ENCODE results near the gene TAGLN2.

Gene TAGLN2

GRCh38 chr1:159934136-159935039, 9.1 kb upstream of the TAGLN2 start:
- no peak for DNase-seq

DNA sequence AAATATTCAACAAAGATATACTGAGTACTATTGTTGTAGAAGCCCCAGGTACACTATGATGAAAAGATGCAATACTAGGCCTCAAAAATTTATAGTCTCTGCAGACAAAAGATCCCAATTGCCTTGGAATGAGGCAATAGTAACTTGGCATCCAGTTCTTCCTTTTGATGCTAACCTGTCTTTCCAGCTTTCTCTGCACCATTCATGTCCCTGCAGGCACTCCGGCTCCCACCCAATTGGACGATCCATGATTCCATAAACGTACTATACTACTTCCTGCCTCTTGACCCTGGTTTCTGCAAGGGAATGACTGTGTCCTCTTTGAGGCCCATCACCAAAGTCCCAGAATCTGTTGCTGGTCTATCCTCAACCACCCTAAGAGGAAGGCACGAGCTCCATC, 8.0 kb upstream of the TAGLN2 start:
- DNase-seq, result no peak

DNA sequence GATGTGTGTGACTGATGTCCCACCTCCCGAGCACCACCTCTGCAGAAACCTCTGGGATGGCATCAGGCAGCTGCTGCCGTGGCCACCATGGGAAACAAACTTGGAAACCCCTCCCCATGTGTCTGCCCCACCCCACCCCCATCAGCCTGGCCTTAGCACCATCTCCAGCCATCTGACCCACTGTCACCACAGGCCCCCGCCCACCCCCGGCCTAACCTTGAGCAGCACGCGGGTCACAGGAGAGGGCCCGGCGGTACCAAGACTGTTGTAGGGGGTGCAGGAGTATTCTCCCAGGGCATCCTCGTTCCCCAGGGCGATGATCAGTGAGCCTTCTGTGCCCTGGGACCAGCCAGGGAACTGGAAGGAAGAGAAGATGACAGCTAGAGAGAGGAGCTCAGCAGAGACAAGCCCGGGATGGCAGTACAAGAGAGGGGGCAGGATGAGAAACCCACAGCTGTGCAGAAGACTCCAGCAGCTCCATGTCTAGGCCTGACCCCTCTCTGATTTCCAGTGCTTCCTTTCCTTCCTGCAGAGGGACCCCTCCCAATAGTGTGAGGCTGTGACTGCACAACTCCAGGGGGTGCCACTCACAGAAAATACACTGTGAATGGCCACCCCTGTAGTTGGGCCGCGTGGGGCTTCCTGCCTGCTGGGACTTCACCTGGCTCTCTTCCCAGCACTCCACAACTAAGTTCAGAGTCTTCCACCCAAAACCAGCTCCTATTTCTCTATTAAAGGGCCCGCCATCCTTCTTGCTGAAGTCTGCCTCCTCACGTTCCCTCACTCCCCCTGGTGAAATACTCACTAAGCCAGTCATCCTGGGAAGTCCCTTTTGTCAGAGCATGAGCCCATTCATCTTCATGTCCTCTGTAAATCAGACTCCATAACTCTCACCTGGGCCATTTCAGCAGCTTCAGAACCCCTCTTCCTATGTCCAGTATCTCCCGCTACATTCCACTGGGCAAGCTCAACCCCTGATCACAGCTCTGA, 7.3 kb upstream of the TAGLN2 start:
- no peak for DNase-seq

- DNase-seq, result no peak
These were observed 6.5 kb upstream of the TAGLN2 start for GRCh38 chr1:159931795-159932173.

- no peak for DNase-seq
These were observed 5.9 kb upstream of the TAGLN2 start for GRCh38 chr1:159931101-159931794.

DNA sequence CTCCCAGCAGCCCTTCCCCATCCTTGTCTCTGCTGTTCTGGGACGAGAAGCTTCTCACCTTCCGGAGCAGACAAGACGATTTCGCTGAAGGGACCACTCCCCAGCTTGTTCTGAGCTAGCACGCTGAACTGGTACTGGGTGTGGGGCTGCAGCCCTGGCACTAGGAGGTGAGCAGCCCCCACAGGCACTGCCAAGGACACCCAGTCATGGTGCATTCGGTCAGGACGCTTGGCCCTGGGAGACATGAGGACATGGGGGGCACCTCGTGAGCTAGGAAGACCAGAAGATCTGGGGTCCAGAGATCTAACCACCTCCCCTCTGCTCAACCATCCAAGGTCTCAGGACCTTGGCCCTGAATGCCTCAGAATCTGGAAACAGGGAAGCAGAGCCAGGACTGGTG, 5.3 kb upstream of the TAGLN2 start:
- DNase-seq, result no peak

GRCh38 chr1:159930216-159930615, 4.9 kb upstream of the TAGLN2 start:
- DNase-seq, result no peak

GRCh38 chr1:159929155-159930051, 4.1 kb upstream of the TAGLN2 start:
- no peak for DNase-seq

- no peak for DNase-seq
These were observed 3.3 kb upstream of the TAGLN2 start for GRCh38 chr1:159928491-159929050.

DNA sequence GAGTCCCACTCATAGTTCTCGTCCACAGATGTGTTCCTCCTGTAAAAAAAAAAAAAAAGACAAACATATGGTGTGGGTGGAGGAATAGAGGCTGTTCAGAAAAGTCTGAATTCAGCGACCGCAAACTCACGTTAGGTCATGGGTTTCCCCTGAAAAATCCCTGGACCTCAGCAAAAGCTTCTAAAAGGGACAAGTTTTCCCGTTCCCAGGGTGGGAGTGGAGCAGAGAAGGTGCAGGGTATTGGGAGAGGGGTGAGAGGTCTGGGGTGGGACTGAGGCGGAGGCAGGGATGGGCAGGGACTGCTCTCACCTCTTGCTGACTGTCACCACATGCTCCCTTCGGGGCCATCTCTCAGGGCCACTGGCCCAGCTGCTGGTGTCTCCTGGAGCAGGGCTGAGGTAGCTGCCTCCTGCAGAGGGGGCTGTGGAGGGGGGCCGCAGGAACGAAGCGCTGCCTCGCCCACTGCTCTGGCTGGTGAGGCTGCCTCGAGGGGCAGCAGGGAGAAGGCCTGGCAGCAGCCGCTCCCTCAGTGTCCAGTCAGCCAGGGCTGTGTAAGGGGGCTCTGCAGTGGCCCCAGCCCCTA, 2.6 kb upstream of the TAGLN2 start:
- no peak for DNase-seq

DNA sequence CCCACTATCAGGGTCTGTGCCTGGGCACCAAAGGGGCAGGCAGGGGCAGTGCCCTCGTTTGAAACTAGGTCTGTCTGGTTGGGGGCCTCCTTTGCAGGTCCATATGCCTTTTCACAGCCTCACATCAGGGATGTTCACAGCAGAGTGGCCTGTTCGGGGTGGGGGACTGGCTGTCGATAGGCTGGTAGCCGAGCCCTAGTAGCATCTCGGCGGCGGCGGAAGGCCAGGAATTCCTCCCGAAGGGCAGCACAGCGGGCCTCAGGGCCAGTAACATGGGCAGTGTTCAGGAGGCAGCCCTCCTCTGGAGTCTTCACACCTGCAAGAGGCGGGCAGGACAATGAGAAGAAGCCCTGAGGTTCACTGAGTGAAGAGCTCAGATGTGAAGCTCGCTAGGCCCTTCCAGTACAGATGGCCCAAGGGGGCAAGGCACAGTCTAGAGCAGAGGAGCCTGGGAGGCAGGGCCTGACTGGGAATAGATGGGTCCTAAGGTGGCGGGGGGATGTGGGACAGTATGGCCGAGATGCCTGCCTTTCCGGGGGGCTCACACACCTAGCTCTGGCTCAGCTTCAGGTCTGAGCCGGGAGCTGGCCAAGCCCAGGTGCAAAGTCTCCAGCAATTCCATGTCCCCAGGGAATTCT, 2.0 kb upstream of the TAGLN2 start:
- DNase-seq, result no peak

DNA sequence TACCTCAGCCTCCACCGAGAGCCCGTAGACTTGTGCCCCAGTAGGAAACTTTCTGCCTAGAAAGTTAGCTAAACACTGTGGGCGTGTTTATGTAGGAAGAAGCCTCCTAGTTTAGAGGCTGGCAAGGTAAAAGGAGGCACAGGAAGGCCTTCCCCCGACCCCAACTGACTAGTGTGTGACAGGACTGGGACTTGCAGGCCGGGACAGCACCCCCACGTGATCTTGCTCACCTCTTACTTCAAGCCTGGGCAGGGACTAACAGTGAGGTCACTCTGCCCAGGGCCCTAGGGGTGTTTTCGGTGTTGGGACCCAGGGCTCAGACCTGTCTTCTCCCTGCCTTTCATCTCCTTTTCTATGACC, 392 bp upstream of the TAGLN2 start:
- DNase-seq, result no peak

GRCh38 chr1:159924025-159924790, 1.1 kb downstream of the TAGLN2 start:
- peak; percentile 85 to 86 for DNase-seq

DNA sequence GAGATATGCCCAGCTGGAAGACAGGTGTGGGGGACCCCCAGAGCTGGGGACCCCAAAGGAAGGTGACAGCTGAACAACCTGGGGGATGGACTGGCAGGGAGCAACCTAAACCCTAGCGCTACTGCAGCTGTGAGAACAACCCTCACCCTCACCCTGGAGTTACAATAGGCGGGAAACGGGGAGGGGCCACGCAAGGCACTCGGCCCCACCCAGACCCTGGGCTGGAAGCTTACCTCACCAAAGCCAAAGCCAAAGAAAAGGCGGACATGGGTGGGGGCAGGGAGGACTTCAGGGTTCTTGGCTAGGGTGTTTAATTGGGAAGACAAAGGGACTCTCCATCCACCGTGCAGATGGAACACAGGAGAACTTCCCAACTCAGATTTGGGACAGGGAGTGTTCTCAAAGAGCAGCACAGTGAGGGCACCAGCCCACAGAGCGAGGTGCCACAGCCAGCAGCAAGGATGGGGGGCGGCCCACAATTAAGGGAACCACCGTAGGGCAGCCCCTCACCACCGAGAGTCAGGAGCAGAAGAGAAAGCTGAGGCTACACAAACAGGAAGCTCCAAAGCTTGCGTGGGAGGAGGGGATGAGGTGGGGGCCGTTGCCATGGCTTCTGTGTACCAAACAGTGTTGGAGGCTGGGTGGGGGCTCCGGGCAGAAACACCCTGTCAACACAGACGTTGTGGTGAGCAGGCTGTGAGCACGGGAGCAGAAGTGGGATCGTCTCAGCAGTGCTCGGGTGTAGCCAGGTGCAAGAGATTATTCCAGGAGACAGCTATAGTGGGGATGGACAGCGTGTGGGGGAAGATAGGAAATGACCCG, 1.9 kb downstream of the TAGLN2 start:
- DNase-seq, result peak; percentile 96 to 98

GRCh38 chr1:159922511-159923202, 2.6 kb downstream of the TAGLN2 start:
- no peak for DNase-seq

DNA sequence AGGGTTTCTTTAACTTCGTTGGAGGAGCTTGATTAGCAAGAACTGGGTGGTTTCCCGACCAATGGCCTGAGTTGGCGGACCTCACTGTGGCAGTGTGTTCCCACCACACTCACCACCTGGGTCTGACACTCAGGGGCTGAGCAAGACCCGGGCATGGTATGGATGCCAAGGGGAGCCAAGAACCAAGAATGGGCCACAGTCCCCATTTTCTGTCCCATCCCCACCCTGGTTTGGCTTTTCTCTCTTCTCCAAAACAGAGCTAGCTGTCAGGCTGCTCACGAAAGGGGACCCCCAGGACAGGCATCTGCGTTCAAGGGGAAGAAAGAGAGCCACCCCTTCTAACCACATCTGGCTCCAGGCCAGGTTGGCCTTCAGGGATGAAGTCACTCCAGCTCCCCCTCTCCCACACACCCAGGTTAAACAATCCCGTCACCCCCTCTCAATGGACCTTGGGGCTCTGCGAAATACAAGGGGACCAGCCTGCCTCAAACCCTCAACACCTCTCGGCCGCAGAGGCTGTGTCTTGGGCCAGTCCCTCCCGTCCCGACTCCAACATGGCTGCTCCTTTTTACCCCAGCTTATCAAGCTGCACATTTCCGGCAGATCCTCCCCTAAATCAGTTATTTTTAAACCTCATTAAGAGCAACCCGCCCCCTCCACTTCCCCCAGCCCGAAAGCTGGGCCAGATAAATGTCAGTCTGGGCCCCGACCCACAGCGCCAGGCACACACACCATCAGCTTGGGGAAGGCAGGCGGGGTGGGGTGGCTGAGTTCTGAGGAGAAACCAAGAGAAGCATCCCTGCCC, 3.4 kb downstream of the TAGLN2 start:
- DNase-seq, result peak; percentile 76 to 80

- peak; percentile 56 to 67 for DNase-seq
These were observed 4.1 kb downstream of the TAGLN2 start for GRCh38 chr1:159921251-159921650.

DNA sequence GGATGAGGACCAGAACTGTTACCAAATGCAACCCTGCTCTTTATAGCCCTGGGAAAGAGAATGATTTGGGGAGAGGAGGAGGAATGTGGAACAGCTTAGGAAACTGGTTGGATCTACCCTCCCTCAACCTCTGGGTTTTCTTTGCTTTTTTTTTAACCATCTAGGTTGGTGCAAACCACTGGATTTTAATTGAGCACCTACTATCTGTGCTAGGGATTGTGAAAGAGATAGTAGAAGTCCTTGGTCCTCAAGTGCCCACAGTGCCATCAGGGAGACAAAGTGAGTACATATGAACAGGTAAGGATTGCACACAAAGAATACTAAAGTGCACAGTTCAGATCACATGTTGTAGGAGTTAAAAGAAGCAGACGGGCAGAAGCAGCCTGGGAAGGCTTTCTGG, 4.7 kb downstream of the TAGLN2 start:
- no peak for DNase-seq
